ENCODE results near the gene HNF4A. TPM values are rescaled to one million over a fixed set of nuclear protein-coding genes. Genes with fewer than 3 reads are reported as not detected.

HNF4A gene
- total and polyA plus RNA-seq, 2 of the 13 experiments (the other 11 are each of a cell fraction or from before 2014, with no cell fraction given) = 80.9 to 169 TPM

DNA sequence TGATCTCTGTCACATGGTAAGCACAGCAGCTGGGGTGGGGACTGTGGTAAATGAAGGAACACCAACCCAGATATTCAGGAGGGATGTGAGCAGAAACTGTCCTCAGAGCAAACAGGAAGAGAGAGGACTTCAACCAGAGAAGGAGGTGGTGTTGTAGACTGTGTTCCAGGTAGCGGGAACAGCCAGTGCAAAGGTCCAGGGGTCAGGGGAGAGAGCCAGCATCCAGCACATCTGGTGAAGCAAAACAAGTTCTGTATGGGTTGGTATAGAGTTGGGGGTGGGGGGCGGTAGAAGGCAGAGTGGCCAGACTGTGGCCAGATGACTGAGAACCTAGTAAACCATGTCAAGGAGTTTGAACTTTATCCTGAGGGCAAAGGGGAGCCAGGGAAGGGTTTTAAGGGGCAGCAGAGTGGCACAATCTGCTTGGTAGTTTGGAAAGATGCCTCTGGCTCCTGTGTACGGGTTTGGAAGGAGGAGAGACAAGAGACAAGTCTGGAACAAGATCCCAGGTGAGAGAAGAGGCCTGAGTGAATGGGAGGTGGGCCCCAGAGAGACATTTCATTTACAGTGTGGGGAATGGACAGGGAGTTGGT, 92.4 kb downstream of the HNF4A start:
- no peaks in the 10 kb centered on the region for H4K20me1 ChIP-seq (ENCODE audit: insufficient read depth, low read length)
- H3K4me2 ChIP-seq (ENCODE audit: low read depth, low read length) = peak overlapping the region; percentile 10
- H3K4me3 ChIP-seq (replicated peaks in 1 of 3; ENCODE audit: insufficient read depth in 1 of 3, low read depth in 2 of 3, low read length in 3 of 3) = no peak overlapping the region
- H3K36me3 ChIP-seq (replicated peaks in 1 of 2; ENCODE audit: control insufficient read depth in 1 of 2, insufficient read depth in 2 of 2, low read length in 2 of 2) = no peaks in the 10 kb centered on the region
- in situ Hi-C loops (cut with HindIII; ENCODE audit: extremely low pct_ligation_motif_present, low pct_unique_long_range_greater_than_20kb) (no loop called here), intact Hi-C loops (cut with micrococcal nuclease; ENCODE audit: unreplicated experiment) (loop anchor here (5.0 kb wide), 1 partner anchor 56 kb away; no protein-coding TSS in a partner anchor)
- DNase-seq (ENCODE audit: low spot score) (no peak), FAIRE-seq (peak; percentile 40), ATAC-seq (peak; percentile 6; the same call in 1 of the 3 replicates)
- no peak overlapping the region for H3K9ac ChIP-seq (ENCODE audit: insufficient read depth, low read depth, low read length)
- H3K79me2 ChIP-seq (ENCODE audit: insufficient read depth, low read length) = no peaks in the 10 kb centered on the region
- ChIA-PET POLR2A (interaction anchor here (1.0 kb wide), 1 partner anchor 36 kb away, joined by 3 read pairs; no protein-coding TSS in a partner anchor), CTCF (ENCODE audit: low intra/inter-chr PET ratio, low total read pairs) (no interaction called here)
- H3K27ac ChIP-seq (ENCODE audit: extremely low read length, insufficient read depth, low read length) = no peak overlapping the region
- H3K4me1 ChIP-seq (ENCODE audit: insufficient read depth, low read length) = peaks cover 75% of the 10 kb centered on the region
- H2AFZ ChIP-seq (ENCODE audit: low read length) = no peak overlapping the region
- 5% methylated on average over 3 of the region's 3 CpGs for WGBS (ENCODE audit: low lambda C conversion rate)
- BruUV-seq (replicated peaks) = no TSS peak
- H3K9me3 ChIP-seq (ENCODE audit: low read length) = no peaks in the 10 kb centered on the region
- H3K27me3 ChIP-seq (ENCODE audit: control insufficient read depth in 1 of 2, insufficient read depth in 2 of 2, low read length in 2 of 2) = no peaks in the 10 kb centered on the region
- TF ChIP-seq ZNF335 (CRISPR knock-in tag; IDR thresholded peaks at IDR 0.05) = 0 out of 2 replicates have a peak, but pooled peaks have one; percentile 41
- TF ChIP-seq ZNF629 (CRISPR knock-in tag; conservative IDR thresholded peaks at IDR 0.05) = no peak
- TF ChIP-seq RFXAP (CRISPR knock-in tag; IDR thresholded peaks at IDR 0.05; ENCODE audit: borderline replicate concordance) = no peak
- TF ChIP-seq POGZ (CRISPR knock-in tag; IDR thresholded peaks at IDR 0.05) = no peak
- TF ChIP-seq ZNF12 (CRISPR knock-in tag; IDR thresholded peaks at IDR 0.05) = no peak
- TF ChIP-seq CBX5 (CRISPR knock-in tag; IDR thresholded peaks at IDR 0.05; ENCODE audit: borderline replicate concordance) = 0 out of 2 replicates have a peak, but pooled peaks have one; percentile 32
- no peak for TF ChIP-seq ZNF17 (CRISPR knock-in tag; IDR thresholded peaks at IDR 0.05)
- TF ChIP-seq EED (CRISPR knock-in tag; IDR thresholded peaks at IDR 0.05) = peak; percentile 40; the same call in 1 of the 2 replicates
- TF ChIP-seq SP4 (CRISPR knock-in tag; IDR thresholded peaks at IDR 0.05) = no peak
- TF ChIP-seq, protein P1, sequence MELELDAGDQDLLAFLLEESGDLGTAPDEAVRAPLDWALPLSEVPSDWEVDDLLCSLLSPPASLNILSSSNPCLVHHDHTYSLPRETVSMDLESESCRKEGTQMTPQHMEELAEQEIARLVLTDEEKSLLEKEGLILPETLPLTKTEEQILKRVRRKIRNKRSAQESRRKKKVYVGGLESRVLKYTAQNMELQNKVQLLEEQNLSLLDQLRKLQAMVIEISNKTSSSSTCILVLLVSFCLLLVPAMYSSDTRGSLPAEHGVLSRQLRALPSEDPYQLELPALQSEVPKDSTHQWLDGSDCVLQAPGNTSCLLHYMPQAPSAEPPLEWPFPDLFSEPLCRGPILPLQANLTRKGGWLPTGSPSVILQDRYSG (CRISPR knock-in tag; IDR thresholded peaks at IDR 0.05) = no peak
- TF ChIP-seq ZNF788 (CRISPR knock-in tag; IDR thresholded peaks at IDR 0.05; ENCODE audit: borderline replicate concordance) = no peak; the same call in 1 of the 2 replicates
- 0 out of 2 replicates have a peak, but pooled peaks have one; percentile 26 for TF ChIP-seq SAP130 (CRISPR knock-in tag; IDR thresholded peaks at IDR 0.05; ENCODE audit: low read depth)
- peak; percentile 70; the same call in 1 of the 2 replicates for TF ChIP-seq ZNF619 (CRISPR knock-in tag; IDR thresholded peaks at IDR 0.05)
- TF ChIP-seq ZNF333 (CRISPR knock-in tag; IDR thresholded peaks at IDR 0.05; ENCODE audit: borderline replicate concordance) = no peak
- no peak for TF ChIP-seq HMG20B (CRISPR knock-in tag; conservative IDR thresholded peaks at IDR 0.05)
- peak; percentile 28; the same call in 1 of the 2 replicates for TF ChIP-seq ZNF263 (CRISPR knock-in tag; IDR thresholded peaks at IDR 0.05)
- TF ChIP-seq, protein P2, sequence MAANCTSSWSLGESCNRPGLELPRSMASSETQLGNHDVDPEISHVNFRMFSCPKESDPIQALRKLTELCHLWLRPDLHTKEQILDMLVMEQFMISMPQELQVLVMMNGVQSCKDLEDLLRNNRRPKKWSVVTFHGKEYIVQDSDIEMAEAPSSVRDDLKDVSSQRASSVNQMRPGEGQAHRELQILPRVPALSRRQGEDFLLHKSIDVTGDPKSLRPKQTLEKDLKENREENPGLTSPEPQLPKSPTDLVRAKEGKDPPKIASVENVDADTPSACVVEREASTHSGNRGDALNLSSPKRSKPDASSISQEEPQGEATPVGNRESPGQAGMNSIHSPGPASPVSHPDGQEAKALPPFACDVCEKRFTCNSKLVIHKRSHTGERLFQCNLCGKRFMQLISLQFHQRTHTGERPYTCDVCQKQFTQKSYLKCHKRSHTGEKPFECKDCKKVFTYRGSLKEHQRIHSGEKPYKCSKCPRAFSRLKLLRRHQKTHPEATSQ (CRISPR knock-in tag; IDR thresholded peaks at IDR 0.05; ENCODE audit: borderline replicate concordance) = no peak
- TF ChIP-seq SMARCE1 (IDR thresholded peaks at IDR 0.05; ENCODE audit: borderline replicate concordance) = no peak
- TF ChIP-seq, protein P3, sequence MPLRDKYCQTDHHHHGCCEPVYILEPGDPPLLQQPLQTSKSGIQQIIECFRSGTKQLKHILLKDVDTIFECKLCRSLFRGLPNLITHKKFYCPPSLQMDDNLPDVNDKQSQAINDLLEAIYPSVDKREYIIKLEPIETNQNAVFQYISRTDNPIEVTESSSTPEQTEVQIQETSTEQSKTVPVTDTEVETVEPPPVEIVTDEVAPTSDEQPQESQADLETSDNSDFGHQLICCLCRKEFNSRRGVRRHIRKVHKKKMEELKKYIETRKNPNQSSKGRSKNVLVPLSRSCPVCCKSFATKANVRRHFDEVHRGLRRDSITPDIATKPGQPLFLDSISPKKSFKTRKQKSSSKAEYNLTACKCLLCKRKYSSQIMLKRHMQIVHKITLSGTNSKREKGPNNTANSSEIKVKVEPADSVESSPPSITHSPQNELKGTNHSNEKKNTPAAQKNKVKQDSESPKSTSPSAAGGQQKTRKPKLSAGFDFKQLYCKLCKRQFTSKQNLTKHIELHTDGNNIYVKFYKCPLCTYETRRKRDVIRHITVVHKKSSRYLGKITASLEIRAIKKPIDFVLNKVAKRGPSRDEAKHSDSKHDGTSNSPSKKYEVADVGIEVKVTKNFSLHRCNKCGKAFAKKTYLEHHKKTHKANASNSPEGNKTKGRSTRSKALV (CRISPR knock-in tag; IDR thresholded peaks at IDR 0.05) = no peak
- 0 out of 2 replicates have a peak, but pooled peaks have one; percentile 31 for TF ChIP-seq ZFP82 (CRISPR knock-in tag; IDR thresholded peaks at IDR 0.05; ENCODE audit: borderline replicate concordance)
- TF ChIP-seq ZNF354B (CRISPR knock-in tag; IDR thresholded peaks at IDR 0.05) = 0 out of 2 replicates have a peak, but pooled peaks have one; percentile 58
- TF ChIP-seq HOXA3 (CRISPR knock-in tag; IDR thresholded peaks at IDR 0.05) = peak; percentile 17; the same call in 1 of the 2 replicates
- no peak for TF ChIP-seq NFIB (CRISPR knock-in tag; IDR thresholded peaks at IDR 0.05; ENCODE audit: borderline replicate concordance)
